ENCODE data around the gene AGPAT4. TPM values are rescaled to one million over a fixed set of nuclear protein-coding genes. Genes with fewer than 3 reads are reported as not detected.
A peak's percentile ranks its signal among the peaks of the same experiment; 100 is the strongest.
"Not testable (repeated sequence)": the region's sequence is repeated elsewhere in the genome, so short reads cannot be mapped to it uniquely, and the experiment has no call there.

AGPAT4 gene
- total RNA-seq, 1 donor from 2014 or later: 19.7 TPM

DNA sequence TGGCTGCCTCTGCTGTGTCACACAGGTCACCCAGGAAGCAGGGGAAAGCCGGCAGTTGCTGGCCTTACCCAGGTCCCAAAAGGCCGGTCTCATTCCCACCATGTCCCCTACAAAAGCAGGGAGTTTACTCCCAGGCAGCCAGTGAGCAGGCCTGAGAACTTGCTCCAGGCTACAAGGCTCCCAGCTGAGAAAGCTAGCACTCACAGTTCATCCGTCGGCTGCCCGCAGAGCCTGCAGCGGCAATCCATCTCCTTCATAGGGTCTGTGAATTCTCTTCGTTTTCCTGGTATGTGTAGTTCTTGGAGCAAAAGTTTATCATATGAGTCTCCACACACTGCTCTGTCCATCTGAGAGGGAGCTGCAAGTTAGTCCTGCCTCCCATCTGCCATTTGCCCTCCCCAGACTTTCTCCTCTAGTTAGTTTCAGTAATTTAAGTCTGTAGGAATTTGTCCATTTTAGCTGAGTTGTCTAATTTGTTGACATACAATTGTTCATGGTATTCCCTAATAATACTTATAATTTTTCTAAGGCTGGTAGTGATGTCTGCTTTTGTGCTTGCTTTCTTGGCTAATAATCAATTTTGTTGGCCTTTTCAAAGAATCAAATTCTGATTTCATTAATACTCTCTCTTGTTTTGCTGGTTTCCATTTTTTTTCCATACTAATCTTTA is 146.7 kb downstream of the AGPAT4 start:
- intact Hi-C loops (cut with DNase I): no loop called here
- peaks cover 10% of the 10 kb centered on the region for H3K36me3 ChIP-seq
- no peak for DNase-seq

DNA sequence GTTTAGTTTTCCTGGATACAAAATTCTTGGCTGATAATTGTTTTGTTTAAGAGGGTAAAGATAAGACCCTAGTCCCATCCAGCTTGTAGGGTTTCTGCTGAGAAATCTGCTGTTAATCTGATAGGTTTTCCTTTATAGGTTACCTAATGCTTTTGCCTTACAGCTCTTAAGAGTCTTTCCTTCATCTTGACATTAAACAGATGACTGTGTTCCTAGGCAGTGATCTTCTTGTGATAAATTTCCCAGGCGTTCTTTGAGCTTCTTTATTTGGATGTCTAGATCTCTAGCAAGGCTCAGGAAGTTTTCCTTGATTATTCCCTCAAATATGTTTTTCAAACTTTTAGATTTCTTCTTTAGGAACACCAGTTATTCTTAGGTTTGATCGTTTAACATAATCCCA is 148.3 kb downstream of the AGPAT4 start:
- Histone ChIP-seq H3K27me3 (ENCODE audit: low read depth) (no peaks in the 10 kb centered on the region), H3K9me3 (peaks cover 28% of the 10 kb centered on the region), H3K36me3 (peaks cover 9% of the 10 kb centered on the region), H3K4me1 (no peaks in the 10 kb centered on the region), H3K27ac (no peak overlapping the region), H3K4me3 (no peak overlapping the region)
- DNase-seq: no peak
- TF ChIP-seq, protein P1, sequence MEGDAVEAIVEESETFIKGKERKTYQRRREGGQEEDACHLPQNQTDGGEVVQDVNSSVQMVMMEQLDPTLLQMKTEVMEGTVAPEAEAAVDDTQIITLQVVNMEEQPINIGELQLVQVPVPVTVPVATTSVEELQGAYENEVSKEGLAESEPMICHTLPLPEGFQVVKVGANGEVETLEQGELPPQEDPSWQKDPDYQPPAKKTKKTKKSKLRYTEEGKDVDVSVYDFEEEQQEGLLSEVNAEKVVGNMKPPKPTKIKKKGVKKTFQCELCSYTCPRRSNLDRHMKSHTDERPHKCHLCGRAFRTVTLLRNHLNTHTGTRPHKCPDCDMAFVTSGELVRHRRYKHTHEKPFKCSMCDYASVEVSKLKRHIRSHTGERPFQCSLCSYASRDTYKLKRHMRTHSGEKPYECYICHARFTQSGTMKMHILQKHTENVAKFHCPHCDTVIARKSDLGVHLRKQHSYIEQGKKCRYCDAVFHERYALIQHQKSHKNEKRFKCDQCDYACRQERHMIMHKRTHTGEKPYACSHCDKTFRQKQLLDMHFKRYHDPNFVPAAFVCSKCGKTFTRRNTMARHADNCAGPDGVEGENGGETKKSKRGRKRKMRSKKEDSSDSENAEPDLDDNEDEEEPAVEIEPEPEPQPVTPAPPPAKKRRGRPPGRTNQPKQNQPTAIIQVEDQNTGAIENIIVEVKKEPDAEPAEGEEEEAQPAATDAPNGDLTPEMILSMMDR (IDR thresholded peaks at IDR 0.05): no peak
- ATAC-seq: no peak
- intact Hi-C loops (cut with DNase I): no loop called here

More for the DNA sequence above, 146.7 kb downstream of the AGPAT4 start:
- Histone ChIP-seq H3K27me3 (ENCODE audit: low read depth) (no peaks in the 10 kb centered on the region), H3K27ac (no peak overlapping the region), H3K4me3 (no peak overlapping the region), H3K9me3 (peaks cover 26% of the 10 kb centered on the region), H3K4me1 (no peaks in the 10 kb centered on the region)
- TF ChIP-seq, protein P1 (IDR thresholded peaks at IDR 0.05): no peak
- ATAC-seq: no peak

DNA sequence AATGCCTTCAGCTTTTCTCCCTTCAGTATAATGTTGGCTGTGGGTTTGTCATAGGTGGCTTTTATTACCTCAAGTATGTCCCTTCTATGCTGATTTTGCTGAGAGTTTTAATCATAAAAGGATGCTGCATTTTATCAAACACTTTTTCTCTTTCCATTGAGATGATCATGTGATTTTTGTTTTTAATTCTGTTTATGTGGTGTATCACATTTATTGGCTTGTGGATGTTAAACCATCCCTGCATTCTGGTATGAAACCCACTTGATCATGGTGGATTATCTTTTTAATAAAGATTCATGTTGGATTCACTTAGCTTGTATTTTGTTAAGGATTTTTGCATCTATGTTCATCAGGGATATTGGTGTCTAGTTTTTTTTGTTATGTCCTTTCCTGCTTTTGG is 150.5 kb downstream of the AGPAT4 start:
- H3K4me3 ChIP-seq; H3K27me3 ChIP-seq (ENCODE audit: low read depth); H3K4me1 ChIP-seq; H3K27ac ChIP-seq; DNase-seq; intact Hi-C loops (cut with DNase I); H3K36me3 ChIP-seq; ATAC-seq: not testable (repeated sequence)
- peaks cover 31% of the 10 kb centered on the region for H3K9me3 ChIP-seq

DNA sequence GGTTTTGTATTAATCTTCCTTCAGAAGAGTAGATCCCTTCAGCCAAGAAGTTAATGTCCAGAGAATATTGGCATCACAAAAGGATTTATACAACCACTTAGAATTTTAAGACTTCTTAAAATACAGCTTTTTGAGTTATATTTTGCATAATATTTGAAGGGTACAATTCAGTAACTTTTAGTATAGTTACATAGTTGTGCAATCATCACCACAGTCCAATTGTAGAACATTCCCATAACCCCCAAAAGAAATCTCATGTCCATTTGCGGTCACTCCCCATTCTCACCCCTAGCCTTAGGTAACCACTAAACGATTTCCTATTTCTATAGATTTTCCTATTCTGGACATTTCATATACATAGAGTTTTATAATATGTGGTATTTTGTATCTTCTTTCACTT is 155.9 kb downstream of the AGPAT4 start:
- ATAC-seq: no peak
- no peaks in the 10 kb centered on the region for H3K27me3 ChIP-seq (ENCODE audit: low read depth)
- H3K27ac ChIP-seq: no peak overlapping the region
- TF ChIP-seq, protein P1 (IDR thresholded peaks at IDR 0.05): no peak
- H3K4me1 ChIP-seq: no peaks in the 10 kb centered on the region
- no peak for DNase-seq
- no peak overlapping the region for H3K4me3 ChIP-seq
- peaks cover 55% of the 10 kb centered on the region for H3K36me3 ChIP-seq
- H3K9me3 ChIP-seq: peaks cover 12% of the 10 kb centered on the region
- intact Hi-C loops (cut with DNase I): no loop called here

DNA sequence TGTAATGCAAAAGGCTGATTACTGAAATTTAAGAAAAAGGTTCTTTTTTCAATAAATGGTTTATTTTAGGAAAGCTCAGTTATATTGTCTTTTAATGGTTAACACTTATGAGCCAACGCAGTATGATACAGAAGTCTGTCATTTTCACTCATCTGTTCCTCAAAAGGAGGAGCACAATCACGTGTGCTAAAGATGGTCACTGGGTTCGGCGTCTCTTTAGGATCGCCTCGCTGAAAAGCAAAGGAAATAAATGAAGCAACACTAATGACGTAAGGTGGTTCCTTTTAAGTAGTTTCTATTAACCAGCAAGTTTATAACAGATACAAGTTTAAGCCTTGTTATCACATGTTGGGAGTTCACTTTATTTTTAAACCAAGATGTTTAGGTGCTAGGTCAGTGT is 156.6 kb downstream of the AGPAT4 start:
- Histone ChIP-seq H3K27ac (no peak overlapping the region), H3K4me3 (no peak overlapping the region), H3K4me1 (no peaks in the 10 kb centered on the region), H3K27me3 (ENCODE audit: low read depth) (no peaks in the 10 kb centered on the region), H3K9me3 (peaks cover 5% of the 10 kb centered on the region), H3K36me3 (peaks cover 61% of the 10 kb centered on the region)
- TF ChIP-seq, protein P1 (IDR thresholded peaks at IDR 0.05): no peak
- intact Hi-C loops (cut with DNase I): no loop called here
- DNase-seq (no peak), ATAC-seq (peak; percentile 62 to 80)

DNA sequence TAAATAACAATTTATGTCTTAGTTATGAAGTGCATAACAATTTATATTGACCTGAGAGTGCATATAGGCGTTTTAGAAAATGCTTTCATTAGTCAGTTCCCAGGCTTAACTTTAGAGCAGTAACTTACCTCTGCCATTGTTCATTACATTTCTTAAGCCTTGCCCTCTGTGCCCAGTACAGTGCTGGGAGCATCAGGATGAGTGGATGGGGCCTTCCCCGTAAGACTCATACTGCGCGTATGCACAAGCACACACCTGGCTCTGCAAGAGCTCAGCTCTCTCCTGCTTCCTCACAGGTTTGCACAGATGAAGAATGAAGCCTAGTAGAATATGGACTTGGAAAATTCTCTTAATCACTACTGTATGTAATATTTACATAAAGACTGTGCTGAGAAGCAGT is 157.3 kb downstream of the AGPAT4 start:
- no peaks in the 10 kb centered on the region for H3K27me3 ChIP-seq (ENCODE audit: low read depth)
- ATAC-seq (no peak), DNase-seq (no peak)
- intact Hi-C loops (cut with DNase I): no loop called here
- H3K9me3 ChIP-seq: peaks cover 3% of the 10 kb centered on the region
- no peak overlapping the region for H3K4me3 ChIP-seq
- no peak overlapping the region for H3K27ac ChIP-seq
- TF ChIP-seq, protein P1 (IDR thresholded peaks at IDR 0.05): no peak
- H3K4me1 ChIP-seq: no peaks in the 10 kb centered on the region
- H3K36me3 ChIP-seq: peaks cover 65% of the 10 kb centered on the region
